HUES6 (cell line): ENCODE data around the gene USB1.

Experiments
- H3K27ac ChIP-seq: 2 replicates; pipeline ENCODE4 v1.7.0; 2013; ENCODE audit warnings: low read depth, mild to moderate bottlenecking, low read length, inconsistent platforms
- H3K27me3 ChIP-seq: 2 replicates; pipeline ENCODE4 v1.6.1; 2013; ENCODE audit warnings: low read length; ENCODE audit not compliant: control insufficient read depth, insufficient read depth
- H3K36me3 ChIP-seq: 2 replicates; pipeline ENCODE4 v1.6.1; 2013; ENCODE audit warnings: low read length; ENCODE audit not compliant: control insufficient read depth, insufficient read depth
- H3K4me1 ChIP-seq: 2 replicates; pipeline ENCODE4 v1.6.1; 2013; ENCODE audit warnings: low read length; ENCODE audit not compliant: control insufficient read depth, insufficient read depth
- H3K4me3 ChIP-seq: 2 replicates; pipeline ENCODE4 v1.5.1; 2013; ENCODE audit warnings: low read depth, low read length
- H3K9ac ChIP-seq: one replicate; pipeline ENCODE4 v1.6.1; 2013; ENCODE audit warnings: mild to moderate bottlenecking, low read length
- H3K9me3 ChIP-seq: 2 replicates; pipeline ENCODE4 v1.6.1; 2013; ENCODE audit warnings: low read depth, low read length; ENCODE audit not compliant: control insufficient read depth, insufficient read depth

USB1 gene

DNA sequence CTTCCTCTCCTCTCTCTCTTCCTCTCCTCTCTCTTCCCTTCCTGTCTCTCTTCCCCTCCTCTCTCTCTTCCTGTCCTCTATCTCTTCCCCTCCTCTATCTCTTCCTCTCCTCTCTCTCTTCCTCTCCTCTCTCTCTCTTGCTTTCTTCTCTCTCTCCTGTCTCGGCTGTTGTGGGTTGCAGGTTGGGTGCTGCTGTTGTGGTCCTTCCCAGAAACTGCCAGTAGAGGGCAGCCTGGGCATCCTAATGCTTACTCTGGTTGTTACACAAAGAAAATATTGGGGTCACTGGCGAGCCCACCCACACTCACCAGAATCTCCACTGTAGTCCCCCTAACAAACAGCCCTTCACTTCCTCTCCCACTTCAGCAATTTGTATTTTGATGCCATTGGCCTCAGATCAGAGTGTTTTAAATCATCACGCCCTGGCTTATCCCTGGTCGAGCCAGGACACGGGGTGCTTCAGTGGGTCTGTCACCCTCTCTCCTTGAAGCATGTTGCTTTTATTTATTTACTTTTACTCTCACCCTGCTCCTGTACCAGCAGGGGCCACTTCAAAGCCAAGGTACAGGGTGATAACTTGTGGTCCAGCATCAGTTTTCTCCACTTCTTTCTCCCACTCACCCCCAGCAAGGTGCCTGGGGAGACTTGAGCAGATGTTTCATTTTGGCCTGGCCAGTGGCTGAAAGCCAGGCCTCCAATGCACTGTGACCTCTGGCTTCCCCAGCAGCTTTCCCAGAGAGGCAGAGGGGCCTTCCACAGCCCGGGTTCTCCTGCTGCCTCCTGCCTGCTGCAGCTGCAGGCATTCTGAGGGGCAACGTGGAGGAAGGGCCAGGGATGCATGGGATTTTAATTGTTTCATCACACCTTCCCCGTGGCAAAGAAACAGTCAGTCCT, 19.7 kb downstream of the USB1 start:
- H3K9me3 ChIP-seq: no peaks in the 10 kb centered on the region
- no peak overlapping the region for H3K4me3 ChIP-seq
- no peaks in the 10 kb centered on the region for H3K27me3 ChIP-seq
- H3K4me1 ChIP-seq: peaks cover 29% of the 10 kb centered on the region
- H3K9ac ChIP-seq: no peak overlapping the region
- H3K36me3 ChIP-seq: peaks cover 3% of the 10 kb centered on the region
- H3K27ac ChIP-seq: no peak overlapping the region

- Histone ChIP-seq H3K4me3 (no peak overlapping the region), H3K36me3 (peaks cover 3% of the 10 kb centered on the region), H3K27me3 (no peaks in the 10 kb centered on the region), H3K27ac (no peak overlapping the region), H3K9me3 (no peaks in the 10 kb centered on the region), H3K9ac (peak overlapping the region; percentile 40), H3K4me1 (peaks cover 29% of the 10 kb centered on the region)
These were observed 20.7 kb downstream of the USB1 start for GRCh38 chr16:58021661-58022551.

- Histone ChIP-seq H3K9me3 (no peaks in the 10 kb centered on the region), H3K36me3 (peaks cover 3% of the 10 kb centered on the region), H3K4me1 (peaks cover 31% of the 10 kb centered on the region), H3K27me3 (no peaks in the 10 kb centered on the region), H3K27ac (no peak overlapping the region), H3K4me3 (peak overlapping the region; percentile 10; the same call in 1 of the 2 replicates), H3K9ac (peak overlapping the region; percentile 40)
These were observed 21.6 kb downstream of the USB1 start for GRCh38 chr16:58022601-58023371.

DNA sequence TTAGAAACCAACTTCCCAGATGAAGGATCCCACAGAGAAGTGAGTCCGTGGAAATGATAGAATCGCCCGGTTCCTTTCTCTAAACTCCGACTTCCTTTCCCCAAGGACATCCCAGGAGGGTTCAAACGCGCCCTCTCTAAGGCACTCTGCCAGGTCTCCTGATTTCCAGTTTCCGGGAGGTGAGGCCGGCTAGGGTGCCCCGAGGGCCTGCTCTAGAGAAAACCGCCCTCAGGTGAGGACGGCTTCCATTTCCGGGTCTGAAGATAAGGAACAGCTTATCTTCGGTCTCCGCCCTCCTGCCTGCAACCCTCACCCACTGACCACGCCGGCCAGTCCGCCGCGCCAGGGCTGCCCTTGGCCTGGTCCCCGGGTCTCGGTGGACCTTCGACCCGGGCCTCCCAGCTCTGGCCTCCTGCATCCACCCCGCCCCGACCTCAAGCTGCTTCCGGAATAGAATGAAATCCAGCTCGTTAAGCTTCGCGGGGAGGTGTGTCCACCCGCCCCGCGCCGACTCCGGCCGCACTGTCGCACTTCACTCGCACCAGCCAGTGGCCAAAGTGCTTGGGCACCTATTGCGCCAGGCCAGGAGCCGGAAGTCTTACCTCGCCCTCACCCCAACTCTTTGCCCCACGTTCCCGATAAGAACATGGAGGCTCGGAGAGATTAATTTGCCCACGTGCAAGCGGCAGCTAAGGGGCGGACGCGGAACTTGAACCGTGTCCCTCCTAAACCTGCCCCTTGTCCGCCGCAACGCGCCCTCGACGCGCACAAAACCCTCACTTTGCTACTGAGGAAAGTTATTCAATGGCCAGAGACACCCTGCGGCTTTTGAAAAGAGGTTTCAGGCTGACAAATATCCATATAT, 23.5 kb downstream of the USB1 start:
- H3K9ac ChIP-seq: peak overlapping the region; percentile 78
- H3K4me3 ChIP-seq: peak overlapping the region; percentile 93
- no peaks in the 10 kb centered on the region for H3K9me3 ChIP-seq
- H3K4me1 ChIP-seq: peaks cover 49% of the 10 kb centered on the region
- H3K36me3 ChIP-seq: no peaks in the 10 kb centered on the region; the same call in 1 of the 2 replicates
- H3K27ac ChIP-seq: no peak overlapping the region
- H3K27me3 ChIP-seq: no peaks in the 10 kb centered on the region

- H3K27me3 ChIP-seq: no peaks in the 10 kb centered on the region
- peak within 1 kb of the TSS; percentile 93 for H3K4me3 ChIP-seq
- no peaks in the 10 kb centered on the region for H3K9me3 ChIP-seq
- H3K27ac ChIP-seq: peak within 1 kb of the TSS; percentile 36; the same call in 1 of the 2 replicates
- H3K36me3 ChIP-seq: peaks cover 6% of the 10 kb centered on the region; the same call in 1 of the 2 replicates
- H3K4me1 ChIP-seq: peaks cover 51% of the 10 kb centered on the region
- H3K9ac ChIP-seq: peak within 1 kb of the TSS; percentile 85
These were observed 24.3 kb downstream of the USB1 start, which contains the start of gene MMP15 for GRCh38 chr16:58025351-58026138. Gene MMP15, plus strand, starts transcription at chr16:58025754. Its CDS starts 597 bp downstream, at chr16:58026351.

DNA sequence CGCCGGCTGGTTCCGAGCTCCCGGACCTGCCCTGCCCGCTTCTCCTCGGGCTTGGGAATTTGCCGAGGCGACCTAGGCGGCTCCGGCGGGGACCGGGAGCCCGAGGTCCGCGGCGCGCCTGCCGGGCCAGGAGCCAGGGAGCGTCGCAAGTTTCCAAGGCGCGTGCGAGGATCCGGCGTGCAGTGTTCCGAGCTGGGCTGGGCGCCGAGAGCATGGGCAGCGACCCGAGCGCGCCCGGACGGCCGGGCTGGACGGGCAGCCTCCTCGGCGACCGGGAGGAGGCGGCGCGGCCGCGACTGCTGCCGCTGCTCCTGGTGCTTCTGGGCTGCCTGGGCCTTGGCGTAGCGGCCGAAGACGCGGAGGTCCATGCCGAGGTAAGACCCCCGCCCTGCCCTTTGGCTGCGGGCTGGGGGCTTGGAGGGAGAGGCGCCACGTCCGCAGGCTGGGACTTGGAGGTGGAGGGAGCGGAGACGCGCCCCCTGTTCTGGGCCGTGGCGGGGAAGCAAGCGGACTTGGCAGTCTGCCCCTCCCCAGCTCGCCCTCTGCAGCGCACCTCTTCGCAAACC, 25.0 kb downstream of the USB1 start:
- H3K27ac ChIP-seq: peak overlapping the region; percentile 36; the same call in 1 of the 2 replicates
- no peaks in the 10 kb centered on the region for H3K27me3 ChIP-seq
- H3K4me3 ChIP-seq: peak overlapping the region; percentile 93
- no peaks in the 10 kb centered on the region for H3K9me3 ChIP-seq
- H3K4me1 ChIP-seq: peaks cover 51% of the 10 kb centered on the region
- peak overlapping the region; percentile 85 for H3K9ac ChIP-seq
- H3K36me3 ChIP-seq: peaks cover 9% of the 10 kb centered on the region; the same call in 1 of the 2 replicates

DNA sequence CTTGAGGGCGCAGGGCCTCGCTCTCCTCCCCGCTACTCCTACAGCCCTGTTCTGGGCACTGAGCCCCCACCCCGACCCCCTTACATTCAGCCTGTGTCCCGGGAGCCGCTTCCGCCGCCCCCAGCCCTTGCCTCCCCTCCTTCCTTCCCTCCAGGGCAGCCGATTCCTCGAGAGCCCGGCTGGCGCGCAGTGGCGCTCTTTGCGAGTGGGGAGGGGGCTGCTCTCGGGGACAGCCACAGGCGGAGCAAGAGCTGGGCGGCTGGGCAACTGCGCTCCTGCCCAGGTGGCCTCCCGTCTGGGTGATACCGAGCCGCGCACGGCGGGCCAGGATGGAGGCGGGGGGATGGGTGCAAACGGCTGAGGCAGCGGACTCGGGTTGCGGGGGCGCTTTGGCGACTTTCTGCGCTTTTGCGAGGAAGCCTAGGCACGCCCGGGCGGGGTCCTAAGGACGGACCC, 25.5 kb downstream of the USB1 start:
- peaks cover 9% of the 10 kb centered on the region; the same call in 1 of the 2 replicates for H3K36me3 ChIP-seq
- no peaks in the 10 kb centered on the region for H3K9me3 ChIP-seq
- H3K9ac ChIP-seq: peak overlapping the region; percentile 85
- no peaks in the 10 kb centered on the region for H3K27me3 ChIP-seq
- peaks cover 51% of the 10 kb centered on the region for H3K4me1 ChIP-seq
- peak overlapping the region; percentile 93 for H3K4me3 ChIP-seq
- peak overlapping the region; percentile 43; the same call in 1 of the 2 replicates for H3K27ac ChIP-seq

- peaks cover 9% of the 10 kb centered on the region; the same call in 1 of the 2 replicates for H3K36me3 ChIP-seq
- H3K27ac ChIP-seq: peak overlapping the region; percentile 43; the same call in 1 of the 2 replicates
These were observed 26.1 kb downstream of the USB1 start for GRCh38 chr16:58027161-58027915.

More at GRCh38 chr16:58027161-58027915, 26.1 kb downstream of the USB1 start:
- Histone ChIP-seq H3K4me3 (peak overlapping the region; percentile 93), H3K4me1 (peaks cover 53% of the 10 kb centered on the region), H3K27me3 (no peaks in the 10 kb centered on the region), H3K9ac (peak overlapping the region; percentile 85), H3K9me3 (no peaks in the 10 kb centered on the region)
